ENCODE measurements around the gene CSTF2T.

Gene CSTF2T

DNA sequence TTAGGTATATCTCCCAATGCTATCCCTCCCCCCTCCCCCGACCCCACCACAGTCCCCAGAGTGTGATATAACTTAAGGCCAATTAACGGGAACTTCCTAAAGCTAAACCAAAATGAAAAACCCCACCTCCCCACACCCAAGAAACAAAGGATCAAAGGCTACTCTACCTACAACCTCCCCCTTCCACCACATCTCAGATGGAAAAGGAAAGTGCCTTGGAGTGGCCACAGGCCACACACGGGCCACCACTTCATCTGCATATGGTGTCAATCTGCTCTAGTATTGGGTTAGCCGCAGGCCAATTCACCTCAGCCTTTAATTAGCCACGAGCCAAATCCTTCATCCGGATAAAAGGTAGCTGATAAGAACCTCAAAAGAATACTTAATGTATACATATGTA, 19.6 kb downstream of the CSTF2T start:
- Histone ChIP-seq H3K27me3 (ENCODE audit: insufficient read depth, low read depth) (no peaks in the 10 kb centered on the region), H4K20me1 (ENCODE audit: insufficient read depth) (no peaks in the 10 kb centered on the region), H3K36me3 (ENCODE audit: insufficient read depth) (no peaks in the 10 kb centered on the region), H3K4me2 (no peak overlapping the region), H3K4me1 (ENCODE audit: low read depth, poor library complexity, severe bottlenecking) (no peaks in the 10 kb centered on the region), H3K79me2 (ENCODE audit: insufficient read depth, low read depth) (no peaks in the 10 kb centered on the region), H3K27ac (no peak overlapping the region), H3K9ac (no peak overlapping the region), H2AFZ (ENCODE audit: low read depth) (no peak overlapping the region), H3K4me3 (IDR thresholded peaks at IDR 0.05; ENCODE audit: insufficient read depth, low read depth, low read length) (no peak overlapping the region)
- TF ChIP-seq, protein P1, sequence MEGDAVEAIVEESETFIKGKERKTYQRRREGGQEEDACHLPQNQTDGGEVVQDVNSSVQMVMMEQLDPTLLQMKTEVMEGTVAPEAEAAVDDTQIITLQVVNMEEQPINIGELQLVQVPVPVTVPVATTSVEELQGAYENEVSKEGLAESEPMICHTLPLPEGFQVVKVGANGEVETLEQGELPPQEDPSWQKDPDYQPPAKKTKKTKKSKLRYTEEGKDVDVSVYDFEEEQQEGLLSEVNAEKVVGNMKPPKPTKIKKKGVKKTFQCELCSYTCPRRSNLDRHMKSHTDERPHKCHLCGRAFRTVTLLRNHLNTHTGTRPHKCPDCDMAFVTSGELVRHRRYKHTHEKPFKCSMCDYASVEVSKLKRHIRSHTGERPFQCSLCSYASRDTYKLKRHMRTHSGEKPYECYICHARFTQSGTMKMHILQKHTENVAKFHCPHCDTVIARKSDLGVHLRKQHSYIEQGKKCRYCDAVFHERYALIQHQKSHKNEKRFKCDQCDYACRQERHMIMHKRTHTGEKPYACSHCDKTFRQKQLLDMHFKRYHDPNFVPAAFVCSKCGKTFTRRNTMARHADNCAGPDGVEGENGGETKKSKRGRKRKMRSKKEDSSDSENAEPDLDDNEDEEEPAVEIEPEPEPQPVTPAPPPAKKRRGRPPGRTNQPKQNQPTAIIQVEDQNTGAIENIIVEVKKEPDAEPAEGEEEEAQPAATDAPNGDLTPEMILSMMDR (conservative IDR thresholded peaks at IDR 0.05; ENCODE audit: low read depth, low read length): no peak

DNA sequence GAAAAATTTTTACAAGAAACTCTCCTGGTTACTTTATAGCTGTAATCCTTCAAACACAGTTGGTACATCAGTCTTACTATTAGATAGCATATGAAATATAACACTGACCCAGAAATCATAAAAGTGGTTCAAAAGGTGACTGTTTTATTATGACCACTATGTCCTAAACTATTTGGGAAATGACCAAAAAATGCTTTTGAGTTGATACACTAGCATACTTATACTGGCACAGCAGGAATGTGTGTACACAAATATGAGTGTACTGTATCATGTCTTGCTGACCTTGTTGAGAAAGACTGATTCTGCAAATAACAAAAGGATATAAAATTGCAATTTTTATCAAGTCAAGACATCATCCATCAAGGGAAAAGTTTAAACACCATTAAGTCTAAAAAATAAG, 24.3 kb downstream of the CSTF2T start:
- no peaks in the 10 kb centered on the region for H3K27me3 ChIP-seq (ENCODE audit: insufficient read depth, low read depth)
- H3K4me2 ChIP-seq: no peak overlapping the region
- no peaks in the 10 kb centered on the region for H3K36me3 ChIP-seq (ENCODE audit: insufficient read depth)
- no peaks in the 10 kb centered on the region for H3K4me1 ChIP-seq (ENCODE audit: low read depth, poor library complexity, severe bottlenecking)
- H4K20me1 ChIP-seq (ENCODE audit: insufficient read depth): no peaks in the 10 kb centered on the region
- no peak overlapping the region for H3K9ac ChIP-seq
- TF ChIP-seq, protein P1 (conservative IDR thresholded peaks at IDR 0.05; ENCODE audit: low read depth, low read length): no peak
- no peak overlapping the region for H3K27ac ChIP-seq
- H2AFZ ChIP-seq (ENCODE audit: low read depth): no peak overlapping the region
- no peak overlapping the region for H3K4me3 ChIP-seq (IDR thresholded peaks at IDR 0.05; ENCODE audit: insufficient read depth, low read depth, low read length)
- H3K79me2 ChIP-seq (ENCODE audit: insufficient read depth, low read depth): no peaks in the 10 kb centered on the region

DNA sequence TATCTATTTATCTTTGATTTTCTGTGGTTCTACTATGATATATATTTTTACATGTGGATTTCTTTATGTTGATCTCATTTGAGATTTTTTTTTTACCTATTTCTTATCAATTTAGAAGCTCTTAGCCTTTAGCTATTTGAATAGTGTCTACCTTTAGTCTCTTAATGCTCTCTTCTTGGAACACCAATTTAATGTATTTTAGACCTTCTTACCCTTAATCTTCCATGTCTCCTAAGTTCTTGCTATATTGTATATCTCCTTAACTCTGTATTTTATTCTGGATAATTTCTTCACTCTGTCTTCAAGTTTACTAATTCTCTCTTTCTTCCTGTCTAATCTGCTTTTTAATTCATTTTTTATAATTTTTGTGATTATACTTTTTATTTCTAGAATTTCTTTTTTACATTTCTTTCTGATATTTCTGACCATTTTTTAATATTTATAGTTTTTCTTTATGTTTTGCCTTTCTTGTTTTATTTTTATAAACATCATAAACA, 27.3 kb downstream of the CSTF2T start:
- Histone ChIP-seq H3K27ac (no peak overlapping the region), H2AFZ (ENCODE audit: low read depth) (no peak overlapping the region), H3K36me3 (ENCODE audit: insufficient read depth) (no peaks in the 10 kb centered on the region), H3K27me3 (ENCODE audit: insufficient read depth, low read depth) (no peaks in the 10 kb centered on the region), H4K20me1 (ENCODE audit: insufficient read depth) (no peaks in the 10 kb centered on the region), H3K4me1 (ENCODE audit: low read depth, poor library complexity, severe bottlenecking) (no peaks in the 10 kb centered on the region), H3K79me2 (ENCODE audit: insufficient read depth, low read depth) (no peaks in the 10 kb centered on the region), H3K4me2 (no peak overlapping the region), H3K9ac (no peak overlapping the region), H3K4me3 (IDR thresholded peaks at IDR 0.05; ENCODE audit: insufficient read depth, low read depth, low read length) (no peak overlapping the region)
- TF ChIP-seq, protein P1 (conservative IDR thresholded peaks at IDR 0.05; ENCODE audit: low read depth, low read length): no peak

DNA sequence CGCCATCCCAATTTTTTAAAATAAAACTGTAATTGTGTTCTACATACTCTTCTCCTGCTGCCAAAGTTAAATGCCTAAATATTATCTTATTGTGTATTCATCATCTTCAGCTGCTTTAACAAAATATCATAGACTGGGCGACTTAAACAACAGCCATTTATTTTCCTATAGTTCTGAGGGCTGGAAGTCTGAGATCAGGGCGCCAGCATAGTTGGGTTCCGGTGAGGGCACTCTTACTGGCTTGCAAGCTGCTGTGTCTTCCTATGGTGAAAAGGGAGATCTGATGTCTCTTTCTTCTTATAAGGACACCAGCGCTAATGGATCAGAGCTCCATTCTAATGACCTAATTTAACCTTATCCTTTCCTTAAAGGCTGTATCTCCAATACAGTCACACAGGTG, 30.4 kb downstream of the CSTF2T start:
- Histone ChIP-seq H4K20me1 (ENCODE audit: insufficient read depth) (no peaks in the 10 kb centered on the region), H3K4me1 (ENCODE audit: low read depth, poor library complexity, severe bottlenecking) (no peaks in the 10 kb centered on the region), H2AFZ (ENCODE audit: low read depth) (no peak overlapping the region), H3K4me3 (IDR thresholded peaks at IDR 0.05; ENCODE audit: insufficient read depth, low read depth, low read length) (no peak overlapping the region), H3K4me2 (no peak overlapping the region), H3K36me3 (ENCODE audit: insufficient read depth) (no peaks in the 10 kb centered on the region), H3K27ac (no peak overlapping the region), H3K79me2 (ENCODE audit: insufficient read depth, low read depth) (no peaks in the 10 kb centered on the region), H3K27me3 (ENCODE audit: insufficient read depth, low read depth) (no peaks in the 10 kb centered on the region), H3K9ac (no peak overlapping the region)
- TF ChIP-seq, protein P1 (conservative IDR thresholded peaks at IDR 0.05; ENCODE audit: low read depth, low read length): no peak
